Loucy (cell line): ENCODE data around the gene KRAS.

Source experiments
- H2AFZ ChIP-seq: fragments of 200-600 bp; sonication (generic); 2 replicates; pipeline ENCODE4 v1.6.0; 2016; ENCODE audit warnings: antibody characterized with exemption, mild to moderate bottlenecking, low read length, moderate library complexity
- H3F3A ChIP-seq: fragments of 200-600 bp; 2 replicates; pipeline ENCODE4 v1.6.0; 2016; ENCODE audit warnings: antibody characterized with exemption, low read depth, mild to moderate bottlenecking
- H3K27me3 ChIP-seq: fragments of 200-600 bp; sonication (generic); 2 replicates; pipeline ENCODE4 v1.6.1; 2014; ENCODE audit warnings: low read length, mild to moderate bottlenecking; ENCODE audit not compliant: insufficient read depth, poor library complexity, severe bottlenecking
- H3K36me3 ChIP-seq: fragments of 200-600 bp; sonication (generic); 2 replicates; pipeline ENCODE4 v1.6.1; 2016; ENCODE audit warnings: low read length; ENCODE audit not compliant: insufficient read depth
- H3K4me1 ChIP-seq: fragments of 200-600 bp; sonication (generic); 2 replicates; pipeline ENCODE4 v1.5.1; 2014; ENCODE audit warnings: low read length, mild to moderate bottlenecking; ENCODE audit not compliant: insufficient read depth, poor library complexity, severe bottlenecking
- H3K4me2 ChIP-seq: fragments of 200-600 bp; sonication (generic); 2 replicates; pipeline ENCODE4 v1.6.0; 2014; ENCODE audit warnings: antibody characterized with exemption, low read length, low read depth, mild to moderate bottlenecking; ENCODE audit not compliant: poor library complexity, severe bottlenecking
- H3K4me3 ChIP-seq: fragments of 200-600 bp; sonication (generic); 2 replicates; pipeline ENCODE4 v1.5.1; 2014; ENCODE audit warnings: low read length, mild to moderate bottlenecking, mixed read lengths; ENCODE audit not compliant: poor library complexity, severe bottlenecking
- H3K79me2 ChIP-seq: fragments of 200-600 bp; sonication (generic); 2 replicates; pipeline ENCODE4 v1.6.1; 2014; ENCODE audit warnings: low read length; ENCODE audit not compliant: insufficient read depth
- H3K9ac ChIP-seq: fragments of 200-600 bp; sonication (generic); 2 replicates; pipeline ENCODE4 v1.6.0; 2014; ENCODE audit warnings: mild to moderate bottlenecking, low read depth, low read length, moderate library complexity; ENCODE audit not compliant: poor library complexity, severe bottlenecking
- H3K9me2 ChIP-seq: fragments of 200-600 bp; sonication (generic); replicated peaks from 2 replicates; pipeline ENCODE4 v1.6.1; 2016; ENCODE audit warnings: low read depth, low read length, mixed read lengths
- H3K9me3 ChIP-seq: fragments of 200-600 bp; sonication (generic); 2 replicates; pipeline ENCODE4 v1.6.1; 2014; ENCODE audit warnings: mild to moderate bottlenecking, antibody characterized with exemption, low read length, low read depth; ENCODE audit not compliant: insufficient read depth
- H4K20me1 ChIP-seq: fragments of 200-600 bp; sonication (generic); 2 replicates; pipeline ENCODE4 v1.6.0; 2014; ENCODE audit warnings: antibody characterized with exemption, low read length, mild to moderate bottlenecking; ENCODE audit not compliant: insufficient read depth, poor library complexity, severe bottlenecking
- CTCF ChIP-seq: fragments of 200-600 bp; sonication (generic); conservative IDR thresholded peaks from 2 replicates; pipeline ENCODE4 v1.5.1; 2014; ENCODE audit warnings: mild to moderate bottlenecking, antibody characterized with exemption, low read length
- EZH2phosphoT487 ChIP-seq: fragments of 200-600 bp; IDR thresholded peaks from 2 replicates; pipeline ENCODE4 v1.6.1; 2018; ENCODE audit warnings: antibody characterized with exemption, mild to moderate bottlenecking, moderate library complexity, borderline replicate concordance

The KRAS gene

GRCh38 chr12:25257590-25258324, 7.0 kb upstream of the KRAS start:
- Histone ChIP-seq H3K36me3 (no peaks in the 10 kb centered on the region), H3K4me1 (no peaks in the 10 kb centered on the region), H4K20me1 (no peaks in the 10 kb centered on the region), H3K4me3 (no peak overlapping the region), H3K27me3 (no peaks in the 10 kb centered on the region), H3K9ac (no peak overlapping the region), H2AFZ (no peak overlapping the region), H3K79me2 (no peaks in the 10 kb centered on the region), H3K9me3 (no peaks in the 10 kb centered on the region), H3K4me2 (no peak overlapping the region), H3F3A (no peaks in the 10 kb centered on the region), H3K9me2 (no peaks in the 10 kb centered on the region)
- TF ChIP-seq EZH2phosphoT487 (no peak), CTCF (no peak)

- H3K9ac ChIP-seq = no peak overlapping the region
- no peaks in the 10 kb centered on the region for H3K9me3 ChIP-seq
These were observed 6.1 kb upstream of the KRAS start for GRCh38 chr12:25256826-25257225.

GRCh38 chr12:25256005-25256404, 5.3 kb upstream of the KRAS start:
- no peak for TF ChIP-seq CTCF
- no peak for TF ChIP-seq EZH2phosphoT487
- Histone ChIP-seq H3K36me3 (no peaks in the 10 kb centered on the region), H3K27me3 (no peaks in the 10 kb centered on the region), H3F3A (no peaks in the 10 kb centered on the region), H3K79me2 (no peaks in the 10 kb centered on the region), H3K4me3 (no peak overlapping the region), H4K20me1 (no peaks in the 10 kb centered on the region), H3K4me1 (peaks cover 8% of the 10 kb centered on the region), H3K9me3 (no peaks in the 10 kb centered on the region), H3K4me2 (no peak overlapping the region), H2AFZ (no peak overlapping the region), H3K9me2 (no peaks in the 10 kb centered on the region), H3K9ac (no peak overlapping the region)

More at GRCh38 chr12:25256826-25257225, 6.1 kb upstream of the KRAS start:
- H3K9me2 ChIP-seq = no peaks in the 10 kb centered on the region
- no peak overlapping the region for H3K4me2 ChIP-seq
- H3K79me2 ChIP-seq = no peaks in the 10 kb centered on the region
- no peaks in the 10 kb centered on the region for H3K36me3 ChIP-seq
- H3F3A ChIP-seq = no peaks in the 10 kb centered on the region
- H3K27me3 ChIP-seq = no peaks in the 10 kb centered on the region
- H2AFZ ChIP-seq = peak overlapping the region; percentile 38
- H4K20me1 ChIP-seq = no peaks in the 10 kb centered on the region
- peaks cover 2% of the 10 kb centered on the region for H3K4me1 ChIP-seq
- H3K4me3 ChIP-seq = no peak overlapping the region
- TF ChIP-seq CTCF = no peak
- no peak for TF ChIP-seq EZH2phosphoT487
